Gastroesophageal sphincter (tissue), 4 donors: ENCODE results near the gene CLIP2. TPM values are rescaled to one million over a fixed set of nuclear protein-coding genes. Genes with fewer than 3 reads are reported as not detected.
"Not testable (repeated sequence)": the region's sequence is repeated elsewhere in the genome, so short reads cannot be mapped to it uniquely, and the experiment has no call there.

Experiments
- ATAC-seq: fragments of 150-250 bp; one replicate; pipeline ENCODE4 v1.9.1; 2016; ENCODE audit warnings: mild to moderate bottlenecking, moderate library complexity
- H3K27ac ChIP-seq, 4 donors: fragments of 200-600 bp; sonication (generic) in 3 of 4; 1 replicate in 3 of 4; 2 replicates in 1 of 4; pipeline ENCODE4 v1.5.1; 2016 to 2019
- H3K27me3 ChIP-seq: fragments of 200-600 bp; sonication (generic); one replicate; pipeline ENCODE4 v1.5.1; 2019
- H3K36me3 ChIP-seq, 2 donors: fragments of 200-600 bp; sonication (generic); one replicate each; pipeline ENCODE4 v1.5.1; 2019; ENCODE audit warnings: control low read depth in 1 of 2
- H3K4me1 ChIP-seq, 3 donors: fragments of 200-600 bp; sonication (generic); 1 replicate in 2 of 3; 2 replicates in 1 of 3; pipeline ENCODE4 v1.5.1; 2016 to 2019; ENCODE audit warnings: control low read depth in 2 of 3
- H3K4me3 ChIP-seq, 2 donors: fragments of 200-600 bp; sonication (generic); one replicate each; pipeline ENCODE4 v1.5.1; 2019; ENCODE audit warnings: mild to moderate bottlenecking in 1 of 2, moderate library complexity in 1 of 2
- H3K9me3 ChIP-seq, 3 donors: fragments of 200-600 bp; sonication (generic); one replicate each; pipeline ENCODE4 v1.5.1; 2017 to 2019; ENCODE audit warnings: control low read depth in 2 of 3
- CTCF ChIP-seq, 4 experiments: fragments of 200-600 bp in 2 of 4; fragments of 450-650 bp in 2 of 4; sonication (generic) in 1 of 4; IDR thresholded peaks; one replicate each; pipeline ENCODE4 v1.5.1; 2017 to 2019; ENCODE audit warnings: antibody characterized with exemption in 4 of 4, mild to moderate bottlenecking in 2 of 4, moderate library complexity in 2 of 4
- EP300 ChIP-seq: sonication (generic); formaldehyde crosslinking; IDR thresholded peaks from one replicate; pipeline ENCODE4 v1.6.1; 2017; ENCODE audit warnings: antibody characterized with exemption, mild to moderate bottlenecking
- POLR2A ChIP-seq, 2 donors: fragments of 450-650 bp; IDR thresholded peaks; one replicate each; pipeline ENCODE4 v1.6.1; 2017; ENCODE audit warnings: antibody characterized with exemption in 2 of 2, mild to moderate bottlenecking in 2 of 2, moderate library complexity in 1 of 2
- POLR2AphosphoS5 ChIP-seq: sonication (generic); formaldehyde crosslinking; IDR thresholded peaks from one replicate; pipeline ENCODE4 v1.6.1; 2017; ENCODE audit warnings: antibody characterized with exemption
- WGBS, 2 donors: methylation state at CpG; one replicate each; pipeline ENCODE4 v1.1.5; 2018; ENCODE audit warnings: low coverage in 1 of 2; 5-methylcytosine and 5-hydroxymethylcytosine counted together
- total RNA-seq, 4 donors: library from RNA; depleted of rRNA; stranded (reverse); fragments of >200 nt; gene quantifications; one replicate each; pipeline ENCODE4 v1.1.0, GENCODE V29; 2016

The CLIP2 gene
- total RNA-seq, 4 donors from 2014 or later: 23.0 to 50.7 (median 35.5) TPM

- peaks cover 0 to 43% (median 11%) of the 10 kb centered on the region in 3 donors for H3K4me1 ChIP-seq
Measured at GRCh38 chr7:74306730-74307469, 17.7 kb downstream of the CLIP2 start.

GRCh38 chr7:74307738-74308505 is 18.7 kb downstream of the CLIP2 start:
- Histone ChIP-seq H3K27ac (no peak overlapping the region), H3K27me3 (no peaks in the 10 kb centered on the region), H3K9me3 (no peaks in the 10 kb centered on the region), H3K36me3 (no peaks in the 10 kb centered on the region), H3K4me1 (peaks cover 0 to 37% (median 11%) of the 10 kb centered on the region in 3 donors), H3K4me3 (no peak overlapping the region)
- 90 to 100% methylated on average over 1 to 2 of the region's 10 CpGs for WGBS, 2 donors
- no peak for ATAC-seq
- TF ChIP-seq POLR2AphosphoS5: no peak
- TF ChIP-seq EP300: no peak
- TF ChIP-seq POLR2A (IDR thresholded peaks at IDR 0.05): no peak
- TF ChIP-seq CTCF (IDR thresholded peaks at IDR 0.05): no peak

More at GRCh38 chr7:74306730-74307469, 17.7 kb downstream of the CLIP2 start:
- peak; percentile 76 for ATAC-seq
- Histone ChIP-seq H3K36me3 (no peaks in the 10 kb centered on the region), H3K27ac (peak overlapping the region in 2 of 4 donors; percentile 65 to 68), H3K9me3 (no peaks in the 10 kb centered on the region), H3K4me3 (peak overlapping the region in 1 of 2 donors; percentile 33), H3K27me3 (no peaks in the 10 kb centered on the region)
- WGBS, 2 donors: 0 to 7% methylated on average over 3 to 11 of the region's 20 CpGs
- TF ChIP-seq EP300: no peak
- TF ChIP-seq POLR2AphosphoS5: peak; percentile 57

GRCh38 chr7:74309181-74309580 is 20.0 kb downstream of the CLIP2 start:
- WGBS, 2 donors: 80 to 85% methylated on average over 1 to 4 of the region's 6 CpGs
- H3K9me3 ChIP-seq: no peaks in the 10 kb centered on the region
- ATAC-seq: no peak
- no peak overlapping the region for H3K27ac ChIP-seq
- H3K36me3 ChIP-seq: no peaks in the 10 kb centered on the region
- no peaks in the 10 kb centered on the region for H3K27me3 ChIP-seq
- H3K4me1 ChIP-seq: peaks cover 0 to 40% (median 11%) of the 10 kb centered on the region in 3 donors
- no peak overlapping the region for H3K4me3 ChIP-seq
- TF ChIP-seq POLR2A (IDR thresholded peaks at IDR 0.05) (no peak), EP300 (no peak), POLR2AphosphoS5 (no peak), CTCF (IDR thresholded peaks at IDR 0.05) (no peak)

- no peak for TF ChIP-seq POLR2A (IDR thresholded peaks at IDR 0.05)
- H3K4me3 ChIP-seq: no peak overlapping the region
- H3K4me1 ChIP-seq: peaks cover 0 to 32% (median 8%) of the 10 kb centered on the region in 3 donors
- 79 to 92% methylated on average over 3 to 4 of the region's 4 CpGs for WGBS, 2 donors
- H3K27ac ChIP-seq: no peak overlapping the region
- no peaks in the 10 kb centered on the region for H3K27me3 ChIP-seq
- no peaks in the 10 kb centered on the region for H3K36me3 ChIP-seq
- ATAC-seq: no peak
- H3K9me3 ChIP-seq: no peaks in the 10 kb centered on the region
Measured at GRCh38 chr7:74311305-74311744, 22.1 kb downstream of the CLIP2 start.

- H3K36me3 ChIP-seq: peaks cover 0 to 5% of the 10 kb centered on the region in 2 donors
- no peak overlapping the region for H3K27ac ChIP-seq
- no peaks in the 10 kb centered on the region for H3K9me3 ChIP-seq
- H3K4me3 ChIP-seq: no peak overlapping the region
- 100% methylated on average over 2 to 4 of the region's 16 CpGs for WGBS, 2 donors
- H3K4me1 ChIP-seq: peaks cover 0 to 20% (median 0%) of the 10 kb centered on the region in 3 donors
- H3K27me3 ChIP-seq: no peaks in the 10 kb centered on the region
- ATAC-seq: no peak
- TF ChIP-seq POLR2AphosphoS5: no peak
- TF ChIP-seq EP300: no peak
- no peak for TF ChIP-seq POLR2A (IDR thresholded peaks at IDR 0.05)
- TF ChIP-seq CTCF (IDR thresholded peaks at IDR 0.05): no peak
Measured at GRCh38 chr7:74312418-74313028, 23.3 kb downstream of the CLIP2 start.

GRCh38 chr7:74315891-74316290 is 26.7 kb downstream of the CLIP2 start:
- peaks cover 0 to 25% of the 10 kb centered on the region in 2 donors for H3K36me3 ChIP-seq
- H3K27me3 ChIP-seq, H3K4me1 ChIP-seq, H3K9me3 ChIP-seq, H3K27ac ChIP-seq, ATAC-seq, H3K4me3 ChIP-seq: not testable (repeated sequence)
- 43% methylated on average over 2 of the region's 4 CpGs; no CpG with 5 or more reads in 1 of the 2 donors for WGBS, 2 donors
